ENCODE measurements around the gene STON2.

STON2 gene

GRCh38 chr14:81336009-81336408 lies 64.1 kb downstream of the STON2 start:
- no peak for DNase-seq (ENCODE audit: low read depth in 1 of 2, low spot score in 1 of 2)

GRCh38 chr14:81332725-81333124 lies 67.4 kb downstream of the STON2 start:
- DNase-seq (ENCODE audit: low read depth in 1 of 2, low spot score in 1 of 2), result no peak

- DNase-seq (ENCODE audit: low read depth in 1 of 2, low spot score in 1 of 2), result no peak
Measured at GRCh38 chr14:81331229-81332021, 68.7 kb downstream of the STON2 start.

GRCh38 chr14:81330619-81331122 lies 69.5 kb downstream of the STON2 start:
- no peak for DNase-seq (ENCODE audit: low read depth in 1 of 2, low spot score in 1 of 2)

GRCh38 chr14:81329640-81330381 lies 70.3 kb downstream of the STON2 start:
- no peak for DNase-seq (ENCODE audit: low read depth in 1 of 2, low spot score in 1 of 2)

GRCh38 chr14:81326451-81326850 lies 73.7 kb downstream of the STON2 start:
- DNase-seq (ENCODE audit: low read depth in 1 of 2, low spot score in 1 of 2), result no peak

- no peak for DNase-seq (ENCODE audit: low read depth in 1 of 2, low spot score in 1 of 2)
Measured at GRCh38 chr14:81324011-81324410, 76.1 kb downstream of the STON2 start.

- DNase-seq (ENCODE audit: low read depth in 1 of 2, low spot score in 1 of 2), result no peak
Measured at GRCh38 chr14:81323093-81323492, 77.0 kb downstream of the STON2 start.

GRCh38 chr14:81319946-81320345 lies 80.2 kb downstream of the STON2 start:
- DNase-seq (ENCODE audit: low read depth in 1 of 2, low spot score in 1 of 2), result no peak

- DNase-seq (ENCODE audit: low read depth in 1 of 2, low spot score in 1 of 2), result no peak
Measured at GRCh38 chr14:81319314-81319713, 80.8 kb downstream of the STON2 start.

- DNase-seq (ENCODE audit: low read depth in 1 of 2, low spot score in 1 of 2), result no peak
Measured at GRCh38 chr14:81315341-81315740, 84.8 kb downstream of the STON2 start.

- DNase-seq (ENCODE audit: low read depth in 1 of 2, low spot score in 1 of 2), result no peak
Measured at GRCh38 chr14:81314443-81315175, 85.5 kb downstream of the STON2 start.

- no peak for DNase-seq (ENCODE audit: low read depth in 1 of 2, low spot score in 1 of 2)
Measured at GRCh38 chr14:81313775-81314429, 86.2 kb downstream of the STON2 start.

- DNase-seq (ENCODE audit: low read depth in 1 of 2, low spot score in 1 of 2), result no peak
Measured at GRCh38 chr14:81313200-81313599, 86.9 kb downstream of the STON2 start.

- no peak for DNase-seq (ENCODE audit: low read depth in 1 of 2, low spot score in 1 of 2)
Measured at GRCh38 chr14:81312289-81312876, 87.7 kb downstream of the STON2 start.

GRCh38 chr14:81311778-81312177 lies 88.3 kb downstream of the STON2 start:
- DNase-seq (ENCODE audit: low read depth in 1 of 2, low spot score in 1 of 2), result no peak

- no peak for DNase-seq (ENCODE audit: low read depth in 1 of 2, low spot score in 1 of 2)
Measured at GRCh38 chr14:81311141-81311540, 89.0 kb downstream of the STON2 start.

GRCh38 chr14:81310606-81311005 lies 89.5 kb downstream of the STON2 start:
- DNase-seq (ENCODE audit: low read depth in 1 of 2, low spot score in 1 of 2), result no peak

- DNase-seq (ENCODE audit: low read depth in 1 of 2, low spot score in 1 of 2), result no peak
Measured at GRCh38 chr14:81309511-81309910, 90.6 kb downstream of the STON2 start.

- DNase-seq (ENCODE audit: low read depth in 1 of 2, low spot score in 1 of 2), result no peak
Measured at GRCh38 chr14:81305743-81306142, 94.4 kb downstream of the STON2 start.

- no peak for DNase-seq (ENCODE audit: low read depth in 1 of 2, low spot score in 1 of 2)
Measured at GRCh38 chr14:81305065-81305464, 95.1 kb downstream of the STON2 start.
